Liver (tissue), 3 donors: ENCODE data around the gene BANK1.

Source experiments
- ATF3 ChIP-seq: IDR thresholded peaks from 2 replicates; pipeline ENCODE4 v1.6.1; 2016; ENCODE audit warnings: antibody characterized with exemption
- CTCF ChIP-seq: fragments of 150-350 bp; IDR thresholded peaks from 2 replicates; pipeline ENCODE4 v1.5.1; 2017; ENCODE audit warnings: improper control_type of control experiment, low read depth, low read length; ENCODE audit not compliant: missing input control
- EGR1 ChIP-seq, 2 donors: IDR thresholded peaks; 2 replicates each; pipeline ENCODE4 v1.6.1; 2016 to 2018; ENCODE audit warnings: antibody characterized with exemption in 2 of 2, low read depth in 2 of 2
- GABPA ChIP-seq, 2 donors: IDR thresholded peaks in 1 of 2; conservative IDR thresholded peaks in 1 of 2; 2 replicates each; pipeline ENCODE4 v1.6.1; 2016; ENCODE audit warnings: antibody characterized with exemption in 2 of 2, mild to moderate bottlenecking in 1 of 2, moderate library complexity in 1 of 2
- HNF4A ChIP-seq, 2 donors: conservative IDR thresholded peaks; 2 replicates each; pipeline ENCODE4 v1.6.1; 2016; ENCODE audit warnings: antibody characterized with exemption in 2 of 2, mild to moderate bottlenecking in 2 of 2
- JUND ChIP-seq, 2 donors: IDR thresholded peaks; 2 replicates each; pipeline ENCODE4 v1.6.1; 2016; ENCODE audit warnings: antibody characterized with exemption in 2 of 2
- MAX ChIP-seq: IDR thresholded peaks from 2 replicates; pipeline ENCODE4 v1.6.1; 2016; ENCODE audit warnings: antibody characterized with exemption
- RAD21 ChIP-seq, 2 donors: IDR thresholded peaks; 2 replicates each; pipeline ENCODE4 v1.6.1; 2016; ENCODE audit warnings: antibody characterized with exemption in 2 of 2, mild to moderate bottlenecking in 2 of 2
- REST ChIP-seq: IDR thresholded peaks from 2 replicates; pipeline ENCODE4 v1.6.1; 2016; ENCODE audit warnings: antibody characterized with exemption, mild to moderate bottlenecking
- RXRA ChIP-seq, 2 donors: IDR thresholded peaks; 2 replicates each; pipeline ENCODE4 v1.6.1; 2017 to 2018; ENCODE audit warnings: antibody characterized with exemption in 2 of 2, mild to moderate bottlenecking in 1 of 2
- SP1 ChIP-seq: IDR thresholded peaks from 2 replicates; pipeline ENCODE4 v1.6.1; 2018; ENCODE audit warnings: antibody characterized with exemption, mild to moderate bottlenecking
- TAF1 ChIP-seq: conservative IDR thresholded peaks from 2 replicates; pipeline ENCODE4 v1.6.1; 2016; ENCODE audit warnings: antibody characterized with exemption, mild to moderate bottlenecking
- YY1 ChIP-seq: IDR thresholded peaks from 2 replicates; pipeline ENCODE4 v1.6.1; 2016; ENCODE audit warnings: antibody characterized with exemption, mild to moderate bottlenecking
- donor health status: healthy.
- donor health status: healthy.

GRCh38 chr4:101782546-101782945 is 8.0 kb upstream of the BANK1 start:
- TF ChIP-seq JUND (IDR thresholded peaks at IDR 0.05) (no peak), YY1 (no peak), REST (no peak), CTCF (no peak), SP1 (no peak), MAX (no peak), TAF1 (no peak), GABPA (IDR thresholded peaks at IDR 0.05 in 1 of 2, conservative IDR thresholded peaks at IDR 0.05 in 1 of 2) (no peak), EGR1 (IDR thresholded peaks at IDR 0.05; ENCODE audit: low read depth in 2 of 2) (no peak), RXRA (IDR thresholded peaks at IDR 0.05) (no peak), HNF4A (conservative IDR thresholded peaks at IDR 0.05) (no peak), ATF3 (no peak), RAD21 (IDR thresholded peaks at IDR 0.05) (no peak)
